HEK293 (cell line): ENCODE measurements around the gene NCBP2.

ENCODE experiments used
- GLIS2 ChIP-seq: fragments of 450-650 bp; formaldehyde crosslinking; IDR thresholded peaks from 2 replicates; pipeline ENCODE4 v1.5.1; 2016; ENCODE audit warnings: missing biosample characterization, missing genetic modification characterization
- HOXA7 ChIP-seq: sonication (generic); formaldehyde crosslinking; IDR thresholded peaks from 2 replicates; pipeline ENCODE4 v1.8.1; 2022; ENCODE audit warnings: missing genetic modification reagents, borderline replicate concordance
- TCF7L2 ChIP-seq: IDR thresholded peaks from 2 replicates; pipeline ENCODE4 v1.6.1; 2011; ENCODE audit warnings: low read depth, mild to moderate bottlenecking, inconsistent platforms, low read length, moderate library complexity, borderline replicate concordance
- ZFP41 ChIP-seq: fragments of 450-650 bp; formaldehyde crosslinking; IDR thresholded peaks from 2 replicates; pipeline ENCODE4 v1.5.1; 2016; ENCODE audit warnings: missing biosample characterization, missing genetic modification characterization, borderline replicate concordance
- ZNF248 ChIP-seq: fragments of 450-650 bp; formaldehyde crosslinking; IDR thresholded peaks from 2 replicates; pipeline ENCODE4 v1.5.1; 2017; ENCODE audit warnings: missing biosample characterization, missing genetic modification characterization
- ZNF274 ChIP-seq, 2 experiments: fragments of 200-500 bp in 1 of 2; fragments of 450-650 bp in 1 of 2; sonication (Bioruptor generic) in 1 of 2; formaldehyde crosslinking in 1 of 2; IDR thresholded peaks; 2 replicates each; pipeline versions ENCODE4 v1.5.1 to v1.6.1; 2014 to 2016; ENCODE audit warnings: borderline replicate concordance in 1 of 2, inconsistent platforms in 1 of 2, low read length in 1 of 2, missing biosample characterization in 1 of 2, missing genetic modification characterization in 1 of 2
- ZNF311 ChIP-seq: fragments of 450-650 bp; formaldehyde crosslinking; IDR thresholded peaks from 2 replicates; pipeline ENCODE4 v1.5.1; 2017; ENCODE audit warnings: missing biosample characterization, missing genetic modification characterization, borderline replicate concordance
- ZNF660 ChIP-seq: fragments of 450-650 bp; IDR thresholded peaks from 2 replicates; pipeline ENCODE4 v1.5.1; 2018; ENCODE audit warnings: missing biosample characterization, mild to moderate bottlenecking, missing genetic modification characterization
- TF ChIP-seq, protein P1 (sequence below): fragments of 450-650 bp; formaldehyde crosslinking; IDR thresholded peaks from 2 replicates; pipeline ENCODE4 v1.5.1; 2016; ENCODE audit warnings: missing biosample characterization, missing genetic modification characterization
- TF ChIP-seq, protein P2 (sequence below): fragments of 450-650 bp; formaldehyde crosslinking; IDR thresholded peaks from 2 replicates; pipeline ENCODE4 v1.5.1; 2016; ENCODE audit warnings: missing biosample characterization, missing genetic modification characterization
- TF ChIP-seq, protein P3 (sequence below): fragments of 450-650 bp; formaldehyde crosslinking; conservative IDR thresholded peaks from 2 replicates; pipeline ENCODE4 v1.5.1; 2016; ENCODE audit warnings: low read depth, missing biosample characterization, missing genetic modification characterization

DNA sequence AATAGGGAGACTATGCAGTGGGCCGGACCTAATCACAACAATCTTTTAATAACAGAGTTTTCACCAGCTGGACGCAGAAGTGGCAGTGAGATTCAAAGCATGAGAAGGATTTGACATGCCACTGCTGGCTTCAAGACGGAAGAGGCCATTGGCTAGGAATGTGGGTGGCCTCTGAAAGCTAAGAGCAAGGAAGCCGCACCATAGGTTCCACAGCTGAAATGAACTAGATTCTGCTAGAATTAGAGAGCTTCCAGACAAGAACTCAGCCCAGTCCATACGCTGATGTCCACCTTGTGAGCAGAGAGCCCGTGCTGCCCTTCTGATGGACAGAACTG is 6.9 kb upstream of the NCBP2 start:
- TF ChIP-seq, protein P1, sequence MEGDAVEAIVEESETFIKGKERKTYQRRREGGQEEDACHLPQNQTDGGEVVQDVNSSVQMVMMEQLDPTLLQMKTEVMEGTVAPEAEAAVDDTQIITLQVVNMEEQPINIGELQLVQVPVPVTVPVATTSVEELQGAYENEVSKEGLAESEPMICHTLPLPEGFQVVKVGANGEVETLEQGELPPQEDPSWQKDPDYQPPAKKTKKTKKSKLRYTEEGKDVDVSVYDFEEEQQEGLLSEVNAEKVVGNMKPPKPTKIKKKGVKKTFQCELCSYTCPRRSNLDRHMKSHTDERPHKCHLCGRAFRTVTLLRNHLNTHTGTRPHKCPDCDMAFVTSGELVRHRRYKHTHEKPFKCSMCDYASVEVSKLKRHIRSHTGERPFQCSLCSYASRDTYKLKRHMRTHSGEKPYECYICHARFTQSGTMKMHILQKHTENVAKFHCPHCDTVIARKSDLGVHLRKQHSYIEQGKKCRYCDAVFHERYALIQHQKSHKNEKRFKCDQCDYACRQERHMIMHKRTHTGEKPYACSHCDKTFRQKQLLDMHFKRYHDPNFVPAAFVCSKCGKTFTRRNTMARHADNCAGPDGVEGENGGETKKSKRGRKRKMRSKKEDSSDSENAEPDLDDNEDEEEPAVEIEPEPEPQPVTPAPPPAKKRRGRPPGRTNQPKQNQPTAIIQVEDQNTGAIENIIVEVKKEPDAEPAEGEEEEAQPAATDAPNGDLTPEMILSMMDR (tag by site-specific recombination), result no peak
- TF ChIP-seq TCF7L2 (no peak), GLIS2 (no peak), ZNF311 (no peak), ZNF660 (tag by site-specific recombination) (no peak), ZNF274 (IDR thresholded peaks at IDR 0.05; ENCODE audit: low read length) (no peak), ZNF274 (tag by site-specific recombination; IDR thresholded peaks at IDR 0.05; ENCODE audit: borderline replicate concordance) (no peak), ZNF248 (tag by site-specific recombination) (no peak), ZFP41 (no peak), HOXA7 (CRISPR knock-in tag) (no peak)
- TF ChIP-seq, protein P2, sequence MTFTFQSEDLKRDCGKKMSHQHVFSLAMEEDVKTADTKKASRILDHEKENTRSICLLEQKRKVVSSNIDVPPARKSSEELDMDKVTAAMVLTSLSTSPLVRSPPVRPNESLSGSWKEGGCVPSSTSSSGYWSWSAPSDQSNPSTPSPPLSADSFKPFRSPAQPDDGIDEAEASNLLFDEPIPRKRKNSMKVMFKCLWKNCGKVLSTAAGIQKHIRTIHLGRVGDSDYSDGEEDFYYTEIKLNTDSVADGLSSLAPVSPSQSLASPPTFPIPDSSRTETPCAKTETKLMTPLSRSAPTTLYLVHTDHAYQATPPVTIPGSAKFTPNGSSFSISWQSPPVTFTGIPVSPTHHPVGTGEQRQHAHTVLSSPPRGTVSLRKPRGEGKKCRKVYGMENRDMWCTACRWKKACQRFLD (tag by site-specific recombination), result no peak
- TF ChIP-seq, protein P3, sequence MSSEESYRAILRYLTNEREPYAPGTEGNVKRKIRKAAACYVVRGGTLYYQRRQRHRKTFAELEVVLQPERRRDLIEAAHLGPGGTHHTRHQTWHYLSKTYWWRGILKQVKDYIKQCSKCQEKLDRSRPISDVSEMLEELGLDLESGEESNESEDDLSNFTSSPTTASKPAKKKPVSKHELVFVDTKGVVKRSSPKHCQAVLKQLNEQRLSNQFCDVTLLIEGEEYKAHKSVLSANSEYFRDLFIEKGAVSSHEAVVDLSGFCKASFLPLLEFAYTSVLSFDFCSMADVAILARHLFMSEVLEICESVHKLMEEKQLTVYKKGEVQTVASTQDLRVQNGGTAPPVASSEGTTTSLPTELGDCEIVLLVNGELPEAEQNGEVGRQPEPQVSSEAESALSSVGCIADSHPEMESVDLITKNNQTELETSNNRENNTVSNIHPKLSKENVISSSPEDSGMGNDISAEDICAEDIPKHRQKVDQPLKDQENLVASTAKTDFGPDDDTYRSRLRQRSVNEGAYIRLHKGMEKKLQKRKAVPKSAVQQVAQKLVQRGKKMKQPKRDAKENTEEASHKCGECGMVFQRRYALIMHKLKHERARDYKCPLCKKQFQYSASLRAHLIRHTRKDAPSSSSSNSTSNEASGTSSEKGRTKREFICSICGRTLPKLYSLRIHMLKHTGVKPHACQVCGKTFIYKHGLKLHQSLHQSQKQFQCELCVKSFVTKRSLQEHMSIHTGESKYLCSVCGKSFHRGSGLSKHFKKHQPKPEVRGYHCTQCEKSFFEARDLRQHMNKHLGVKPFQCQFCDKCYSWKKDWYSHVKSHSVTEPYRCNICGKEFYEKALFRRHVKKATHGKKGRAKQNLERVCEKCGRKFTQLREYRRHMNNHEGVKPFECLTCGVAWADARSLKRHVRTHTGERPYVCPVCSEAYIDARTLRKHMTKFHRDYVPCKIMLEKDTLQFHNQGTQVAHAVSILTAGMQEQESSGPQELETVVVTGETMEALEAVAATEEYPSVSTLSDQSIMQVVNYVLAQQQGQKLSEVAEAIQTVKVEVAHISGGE (tag by site-specific recombination), result no peak
